ENCODE data around the gene EDEM1.

Gene EDEM1

DNA sequence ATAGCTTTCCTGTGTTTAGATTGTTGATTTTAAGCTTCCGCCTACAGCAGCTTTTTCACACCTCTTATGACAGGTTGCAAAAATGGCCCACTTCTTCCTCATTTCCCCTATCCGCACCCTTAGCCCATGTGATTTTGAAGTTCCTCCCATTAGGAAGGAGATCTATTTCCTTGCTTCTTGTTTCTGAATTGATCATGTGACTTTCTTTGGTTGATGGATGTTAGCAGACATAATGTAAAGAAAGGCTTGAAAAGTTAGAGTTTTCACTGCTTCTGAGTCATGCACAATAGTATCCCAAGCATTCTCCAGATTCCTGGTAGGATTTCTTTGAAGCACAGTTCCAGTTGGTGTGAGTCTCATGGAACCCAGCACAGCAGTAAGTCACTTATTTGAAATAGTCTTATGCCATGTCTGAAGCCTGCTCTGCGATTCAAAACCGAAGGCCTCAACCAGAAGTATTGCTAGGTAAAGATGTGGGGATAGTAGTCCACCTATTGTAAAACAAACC lies 76.6 kb downstream of the EDEM1 start:
- no peak overlapping the region for H3K27ac ChIP-seq (ENCODE audit: insufficient read depth, low read length, poor library complexity, severe bottlenecking)
- no peaks in the 10 kb centered on the region for H3K27me3 ChIP-seq (replicated peaks; ENCODE audit: control insufficient read depth, insufficient read depth, low read length, poor library complexity, severe bottlenecking)
- no peak overlapping the region for H3K4me3 ChIP-seq (ENCODE audit: insufficient read depth, low read depth, low read length, poor library complexity, severe bottlenecking)
- H3K36me3 ChIP-seq (ENCODE audit: control insufficient read depth, insufficient read depth, low read length) = no peaks in the 10 kb centered on the region
- no peaks in the 10 kb centered on the region for H3K9me3 ChIP-seq (ENCODE audit: control insufficient read depth, low read length)
- no peak for DNase-seq
- H3K4me1 ChIP-seq (ENCODE audit: control insufficient read depth, insufficient read depth, low read length, poor library complexity, severe bottlenecking) = no peaks in the 10 kb centered on the region

- Histone ChIP-seq H3K4me3 (ENCODE audit: insufficient read depth, low read depth, low read length, poor library complexity, severe bottlenecking) (no peak overlapping the region), H3K36me3 (ENCODE audit: control insufficient read depth, insufficient read depth, low read length) (no peaks in the 10 kb centered on the region), H3K27ac (ENCODE audit: insufficient read depth, low read length, poor library complexity, severe bottlenecking) (no peak overlapping the region), H3K9me3 (ENCODE audit: control insufficient read depth, low read length) (no peaks in the 10 kb centered on the region), H3K4me1 (ENCODE audit: control insufficient read depth, insufficient read depth, low read length, poor library complexity, severe bottlenecking) (no peaks in the 10 kb centered on the region), H3K27me3 (replicated peaks; ENCODE audit: control insufficient read depth, insufficient read depth, low read length, poor library complexity, severe bottlenecking) (no peaks in the 10 kb centered on the region)
- DNase-seq = no peak
Observed at GRCh38 chr3:5264896-5265770, 77.6 kb downstream of the EDEM1 start.

DNA sequence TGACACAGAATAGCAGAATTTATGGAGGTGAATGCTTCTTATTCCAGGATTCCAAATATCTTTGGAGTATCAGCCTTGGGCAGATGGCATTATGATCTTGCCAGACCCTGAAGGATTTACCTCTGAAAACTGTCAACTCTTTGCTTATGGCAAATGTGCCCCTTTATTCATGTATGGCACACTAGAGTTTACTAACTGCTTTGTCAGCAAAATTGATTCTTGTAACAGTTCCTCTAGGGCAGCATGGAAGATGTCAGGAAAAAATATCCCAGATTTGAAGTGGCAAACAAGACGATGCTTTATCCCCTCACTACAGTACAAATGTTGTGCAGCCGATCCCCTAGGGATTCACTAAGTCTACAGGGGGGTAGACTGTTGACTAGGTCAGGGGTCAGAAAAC lies 79.7 kb downstream of the EDEM1 start:
- no peaks in the 10 kb centered on the region for H3K27me3 ChIP-seq (replicated peaks; ENCODE audit: control insufficient read depth, insufficient read depth, low read length, poor library complexity, severe bottlenecking)
- no peaks in the 10 kb centered on the region for H3K36me3 ChIP-seq (ENCODE audit: control insufficient read depth, insufficient read depth, low read length)
- DNase-seq = no peak
- no peaks in the 10 kb centered on the region for H3K9me3 ChIP-seq (ENCODE audit: control insufficient read depth, low read length)
- no peaks in the 10 kb centered on the region for H3K4me1 ChIP-seq (ENCODE audit: control insufficient read depth, insufficient read depth, low read length, poor library complexity, severe bottlenecking)
- H3K27ac ChIP-seq (ENCODE audit: insufficient read depth, low read length, poor library complexity, severe bottlenecking) = no peak overlapping the region
- H3K4me3 ChIP-seq (ENCODE audit: insufficient read depth, low read depth, low read length, poor library complexity, severe bottlenecking) = no peak overlapping the region

DNA sequence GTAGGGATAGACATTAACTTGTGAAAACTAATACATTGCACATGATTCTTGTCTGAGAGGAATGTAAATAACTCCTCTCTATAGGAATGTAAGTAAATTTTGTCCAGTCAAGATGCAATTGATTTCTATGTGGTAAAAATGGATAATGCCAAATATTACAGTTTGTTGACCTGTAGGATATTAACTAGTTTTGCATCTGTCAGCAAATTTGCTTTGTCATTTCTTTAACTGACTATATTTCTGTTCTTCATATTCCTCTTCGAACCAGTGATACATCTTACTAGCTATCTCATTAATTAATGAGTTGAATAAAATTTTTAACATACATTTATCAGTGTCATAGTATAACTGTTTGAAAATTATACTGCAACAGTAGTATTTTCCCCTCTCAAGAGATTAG lies 80.4 kb downstream of the EDEM1 start:
- H3K27me3 ChIP-seq (replicated peaks; ENCODE audit: control insufficient read depth, insufficient read depth, low read length, poor library complexity, severe bottlenecking) = no peaks in the 10 kb centered on the region
- no peak overlapping the region for H3K4me3 ChIP-seq (ENCODE audit: insufficient read depth, low read depth, low read length, poor library complexity, severe bottlenecking)
- no peaks in the 10 kb centered on the region for H3K4me1 ChIP-seq (ENCODE audit: control insufficient read depth, insufficient read depth, low read length, poor library complexity, severe bottlenecking)
- H3K27ac ChIP-seq (ENCODE audit: insufficient read depth, low read length, poor library complexity, severe bottlenecking) = no peak overlapping the region
- H3K9me3 ChIP-seq (ENCODE audit: control insufficient read depth, low read length) = no peaks in the 10 kb centered on the region
- no peak for DNase-seq
- H3K36me3 ChIP-seq (ENCODE audit: control insufficient read depth, insufficient read depth, low read length) = no peaks in the 10 kb centered on the region

Measured in effector memory CD4-positive, alpha-beta T cell (primary cell).